LNCAP (cell line): ENCODE data around the gene DDX5.

Experiments
- CTCF ChIP-seq: fragments of 450-650 bp; IDR thresholded peaks from 2 replicates; pipeline ENCODE4 v1.5.1; 2017; ENCODE audit warnings: mild to moderate bottlenecking

The DDX5 gene

GRCh38 chr17:64540118-64540776 lies 34.2 kb upstream of the DDX5 start:
- TF ChIP-seq CTCF: no peak

GRCh38 chr17:64538508-64539130 lies 32.5 kb upstream of the DDX5 start:
- TF ChIP-seq CTCF: no peak

GRCh38 chr17:64537488-64537887 lies 31.4 kb upstream of the DDX5 start:
- no peak for TF ChIP-seq CTCF

GRCh38 chr17:64536913-64537312 lies 30.8 kb upstream of the DDX5 start:
- TF ChIP-seq CTCF: no peak

- TF ChIP-seq CTCF: no peak
These were observed 29.3 kb upstream of the DDX5 start for GRCh38 chr17:64535357-64535756.

GRCh38 chr17:64534187-64534586 lies 28.1 kb upstream of the DDX5 start:
- no peak for TF ChIP-seq CTCF

GRCh38 chr17:64533784-64534183 lies 27.7 kb upstream of the DDX5 start:
- no peak for TF ChIP-seq CTCF
